ENCODE results near the gene SLC17A9.

The SLC17A9 gene, protein sequence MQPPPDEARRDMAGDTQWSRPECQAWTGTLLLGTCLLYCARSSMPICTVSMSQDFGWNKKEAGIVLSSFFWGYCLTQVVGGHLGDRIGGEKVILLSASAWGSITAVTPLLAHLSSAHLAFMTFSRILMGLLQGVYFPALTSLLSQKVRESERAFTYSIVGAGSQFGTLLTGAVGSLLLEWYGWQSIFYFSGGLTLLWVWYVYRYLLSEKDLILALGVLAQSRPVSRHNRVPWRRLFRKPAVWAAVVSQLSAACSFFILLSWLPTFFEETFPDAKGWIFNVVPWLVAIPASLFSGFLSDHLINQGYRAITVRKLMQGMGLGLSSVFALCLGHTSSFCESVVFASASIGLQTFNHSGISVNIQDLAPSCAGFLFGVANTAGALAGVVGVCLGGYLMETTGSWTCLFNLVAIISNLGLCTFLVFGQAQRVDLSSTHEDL

DNA sequence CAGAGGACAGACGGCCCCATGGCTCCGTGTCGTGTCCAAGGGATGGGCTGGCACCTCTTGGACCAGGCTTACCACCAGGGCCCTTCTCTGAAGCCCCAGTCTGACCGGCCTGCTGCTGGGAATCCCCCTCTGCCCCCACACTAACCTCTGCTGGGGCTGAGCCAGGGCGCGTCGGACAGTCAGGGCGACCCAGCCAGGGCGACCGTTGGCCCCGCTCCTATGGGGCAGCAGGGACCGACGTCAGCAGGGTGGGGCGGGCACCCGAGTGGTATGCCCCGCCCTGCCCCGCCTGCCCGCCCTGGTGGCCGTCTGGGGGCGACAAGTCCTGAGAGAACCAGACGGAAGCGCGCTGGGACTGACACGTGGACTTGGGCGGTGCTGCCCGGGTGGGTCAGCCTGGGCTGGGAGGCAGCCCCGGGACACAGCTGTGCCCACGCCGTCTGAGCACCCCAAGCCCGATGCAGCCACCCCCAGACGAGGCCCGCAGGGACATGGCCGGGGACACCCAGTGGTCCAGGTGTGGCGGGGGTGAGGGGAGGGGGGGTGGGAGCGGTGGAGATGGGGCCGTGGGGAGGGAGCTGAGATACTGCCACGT lies at the start of gene SLC17A9:
Gene SLC17A9 (plus strand): TSS at position 337 of the 595 bp plus-strand sequence. CDS start 122 bp downstream, at position 459.
- ChIA-PET CTCF (no interaction called here), POLR2A (ENCODE audit: low non-redundant PET) (no interaction called here)
- no peak for DNase-seq (ENCODE audit: low spot score)
- no peak within 1 kb of the TSS; the same call in 1 of the 2 replicates for H3K27ac ChIP-seq
- TF ChIP-seq, protein P1, sequence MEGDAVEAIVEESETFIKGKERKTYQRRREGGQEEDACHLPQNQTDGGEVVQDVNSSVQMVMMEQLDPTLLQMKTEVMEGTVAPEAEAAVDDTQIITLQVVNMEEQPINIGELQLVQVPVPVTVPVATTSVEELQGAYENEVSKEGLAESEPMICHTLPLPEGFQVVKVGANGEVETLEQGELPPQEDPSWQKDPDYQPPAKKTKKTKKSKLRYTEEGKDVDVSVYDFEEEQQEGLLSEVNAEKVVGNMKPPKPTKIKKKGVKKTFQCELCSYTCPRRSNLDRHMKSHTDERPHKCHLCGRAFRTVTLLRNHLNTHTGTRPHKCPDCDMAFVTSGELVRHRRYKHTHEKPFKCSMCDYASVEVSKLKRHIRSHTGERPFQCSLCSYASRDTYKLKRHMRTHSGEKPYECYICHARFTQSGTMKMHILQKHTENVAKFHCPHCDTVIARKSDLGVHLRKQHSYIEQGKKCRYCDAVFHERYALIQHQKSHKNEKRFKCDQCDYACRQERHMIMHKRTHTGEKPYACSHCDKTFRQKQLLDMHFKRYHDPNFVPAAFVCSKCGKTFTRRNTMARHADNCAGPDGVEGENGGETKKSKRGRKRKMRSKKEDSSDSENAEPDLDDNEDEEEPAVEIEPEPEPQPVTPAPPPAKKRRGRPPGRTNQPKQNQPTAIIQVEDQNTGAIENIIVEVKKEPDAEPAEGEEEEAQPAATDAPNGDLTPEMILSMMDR (conservative IDR thresholded peaks at IDR 0.05; ENCODE audit: low read depth), result no peak

DNA sequence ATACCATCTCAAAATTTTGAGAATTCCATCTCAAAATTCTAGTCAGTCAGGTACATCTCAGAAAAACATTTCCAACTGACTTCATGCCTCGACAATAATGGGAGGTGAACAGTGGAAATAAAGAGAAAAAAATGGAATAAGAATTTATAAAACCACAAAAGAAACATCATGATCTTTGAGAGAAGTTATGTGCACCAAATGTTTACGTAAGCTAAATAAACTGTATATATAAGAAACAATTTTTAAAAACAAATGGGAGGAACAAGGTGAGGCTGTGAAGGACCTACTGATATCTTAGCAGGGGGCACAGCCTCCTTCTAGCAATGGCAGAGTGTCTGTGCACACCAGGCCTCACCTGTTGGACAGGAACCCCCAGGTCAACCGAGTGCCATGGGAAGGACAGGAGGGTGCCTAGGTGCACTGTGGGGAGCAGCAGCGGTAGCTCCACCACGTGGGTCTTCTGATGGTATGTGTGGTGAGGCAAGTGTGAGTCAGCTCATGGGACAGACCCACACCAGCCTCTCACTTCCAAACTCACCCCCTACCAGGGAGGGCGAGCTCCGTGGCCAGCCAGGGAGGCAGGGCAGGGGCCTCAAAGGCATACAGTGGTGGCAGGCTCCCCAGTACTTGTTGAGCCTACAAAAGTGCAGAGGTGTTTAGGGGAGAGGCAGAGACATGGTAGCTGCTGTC lies 49.4 kb upstream of the SLC17A9 start:
- CTCF ChIA-PET, result interaction anchor here (0.7 to 5.7 kb wide), 4 partner anchors 14 to 114 kb away, joined by 3 to 33 read pairs (median 4); no protein-coding TSS in a partner anchor
- DNase-seq (ENCODE audit: low spot score), result peak; percentile 46
- peak overlapping the region; percentile 48 for H3K27ac ChIP-seq
- TF ChIP-seq, protein P1 (conservative IDR thresholded peaks at IDR 0.05; ENCODE audit: low read depth), result no peak
- POLR2A ChIA-PET (ENCODE audit: low non-redundant PET), result interaction anchor here (1.2 kb wide), 1 partner anchor 12 kb away, joined by 3 read pairs; no protein-coding TSS in a partner anchor

DNA sequence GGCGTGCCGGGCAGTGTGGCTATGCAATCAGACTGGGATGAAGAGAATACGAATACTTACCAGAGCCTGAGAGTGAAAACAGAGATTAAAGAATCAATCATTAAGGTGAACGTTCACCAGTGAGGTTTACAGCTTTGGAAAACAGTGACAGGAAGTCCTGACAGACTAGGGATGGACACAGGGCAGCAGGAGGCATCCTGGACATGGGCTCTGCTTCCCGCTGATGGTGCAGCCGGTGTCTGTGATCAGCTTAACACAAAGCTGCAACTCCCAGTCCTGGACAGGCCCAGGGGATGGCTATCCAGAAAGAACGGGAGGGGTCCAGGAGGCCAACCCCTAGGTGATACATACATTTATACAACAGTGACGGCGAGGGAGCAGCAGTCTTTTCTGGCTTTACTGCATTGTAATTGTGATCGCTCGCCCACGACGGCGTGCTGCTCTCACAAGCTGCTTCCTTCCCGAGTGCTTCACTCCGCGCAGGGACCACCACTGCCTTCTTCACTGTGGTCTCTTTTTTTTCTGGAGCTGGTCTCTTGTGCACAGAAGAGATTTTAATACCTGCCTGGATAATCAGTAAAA lies 46.9 kb upstream of the SLC17A9 start:
- no peak for DNase-seq (ENCODE audit: low spot score)
- peak overlapping the region; percentile 8; the same call in 1 of the 2 replicates for H3K27ac ChIP-seq
- ChIA-PET POLR2A (ENCODE audit: low non-redundant PET) (no interaction called here), CTCF (interaction anchor here (0.6 to 0.7 kb wide), 3 partner anchors 11 to 435 kb away, joined by 3 to 4 read pairs (median 4); no protein-coding TSS in a partner anchor)
- TF ChIP-seq, protein P1 (conservative IDR thresholded peaks at IDR 0.05; ENCODE audit: low read depth), result no peak

DNA sequence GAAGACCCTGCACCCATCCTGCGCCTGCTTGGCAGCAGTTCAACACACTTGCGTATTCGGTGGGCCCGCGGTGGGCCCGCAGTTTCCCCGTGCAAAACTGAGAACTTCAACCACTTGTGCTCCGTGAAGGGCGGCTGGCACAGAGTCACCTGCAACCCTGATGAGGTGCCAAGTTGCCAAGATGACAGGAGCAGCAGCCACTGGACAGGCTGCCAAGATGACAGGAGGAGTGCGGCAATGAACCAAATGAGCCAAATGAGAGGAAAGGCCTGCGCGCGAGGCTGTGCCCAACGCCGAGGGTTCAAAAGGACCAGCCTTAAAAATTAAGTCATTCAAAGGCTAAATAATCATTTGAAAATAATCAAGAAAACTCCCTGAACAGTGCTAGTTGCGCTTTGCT lies 46.3 kb upstream of the SLC17A9 start:
- DNase-seq (ENCODE audit: low spot score), result no peak
- ChIA-PET CTCF (interaction anchor here (0.6 to 0.7 kb wide), 3 partner anchors 9 to 435 kb away, joined by 3 to 4 read pairs (median 4); no protein-coding TSS in a partner anchor), POLR2A (ENCODE audit: low non-redundant PET) (no interaction called here)
- no peak overlapping the region; the same call in 1 of the 2 replicates for H3K27ac ChIP-seq
- TF ChIP-seq, protein P1 (conservative IDR thresholded peaks at IDR 0.05; ENCODE audit: low read depth), result no peak

DNA sequence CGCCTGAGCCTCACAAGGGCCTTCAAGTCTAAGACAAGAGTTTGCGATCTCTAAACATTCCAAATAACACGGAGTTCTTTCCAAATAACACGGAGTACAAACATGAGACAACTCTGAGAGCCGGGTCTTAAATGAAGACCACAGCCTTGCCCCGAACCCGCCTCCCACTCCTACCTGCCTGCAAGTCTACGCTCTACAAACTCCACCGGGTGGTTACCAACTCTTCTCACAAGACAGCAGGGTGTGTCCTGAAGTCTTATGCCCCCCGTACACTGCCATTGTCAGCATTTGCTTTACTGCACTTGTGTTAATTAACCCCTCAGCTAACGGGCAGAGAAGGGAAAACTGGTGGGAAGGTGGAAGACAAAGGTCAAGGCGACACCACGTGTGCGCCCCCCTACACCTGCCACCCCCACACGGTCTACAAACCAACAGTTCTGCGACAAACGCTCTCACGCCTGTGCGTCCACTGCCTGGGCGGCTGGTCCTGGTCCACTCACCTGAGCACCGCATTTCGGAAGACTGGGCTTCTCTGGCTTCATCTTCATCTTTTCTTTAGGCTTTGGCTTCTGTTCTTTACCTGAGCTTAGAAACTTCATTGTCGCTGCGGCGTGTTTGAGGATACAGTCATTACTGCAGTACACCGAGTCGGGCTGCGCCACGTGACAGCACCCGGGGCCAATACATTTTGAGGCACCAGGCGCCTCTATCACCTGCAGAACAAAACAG lies 45.7 kb upstream of the SLC17A9 start:
- TF ChIP-seq, protein P1 (conservative IDR thresholded peaks at IDR 0.05; ENCODE audit: low read depth), result no peak
- POLR2A ChIA-PET (ENCODE audit: low non-redundant PET), result no interaction called here

More for the DNA sequence above, 45.7 kb upstream of the SLC17A9 start:
- DNase-seq (ENCODE audit: low spot score), result no peak
- CTCF ChIA-PET, result interaction anchor here (0.5 to 1.6 kb wide), 6 partner anchors 9 to 404 kb away, joined by 3 to 4 read pairs (median 3); no protein-coding TSS in a partner anchor
- no peak overlapping the region for H3K27ac ChIP-seq
